HEK293T (cell line): Measurements from ENCODE around the gene MSH5.
"Not testable (repeated sequence)": the region's sequence is repeated elsewhere in the genome, so short reads cannot be mapped to it uniquely, and the experiment has no call there.

ENCODE experiments used
- CTCF ChIA-PET: fragments of 350-600 bp; formaldehyde crosslinking; extraction: SDS; loops from one replicate; lab custom pipeline; 2021; ENCODE audit warnings: antibody characterized with exemption, inconsistent platforms; lab: Yijun Ruan, JAX
- POLR2A ChIA-PET: fragments of 350-600 bp; formaldehyde crosslinking; extraction: SDS; loops from one replicate; lab custom pipeline; 2020; ENCODE audit warnings: antibody characterized with exemption, inconsistent platforms; lab: Yijun Ruan, JAX
- DNase-seq: peaks from one replicate; pipeline ENCODE4 v3.0.0; 2012; ENCODE audit warnings: mixed read lengths; ENCODE audit errors: extremely low spot score
- ARNT ChIP-seq: fragments of 450-650 bp; IDR thresholded peaks from 2 replicates; pipeline ENCODE4 v1.6.1; 2017; ENCODE audit warnings: mild to moderate bottlenecking
- BHLHE40 ChIP-seq: fragments of 450-650 bp; IDR thresholded peaks from 2 replicates; pipeline ENCODE4 v1.6.1; 2016; ENCODE audit warnings: mild to moderate bottlenecking, moderate library complexity, borderline replicate concordance
- CTBP1 ChIP-seq: fragments of 450-650 bp; IDR thresholded peaks from 2 replicates; pipeline ENCODE4 v1.6.1; 2016; ENCODE audit warnings: borderline replicate concordance
- ELF4 ChIP-seq: fragments of 450-650 bp; IDR thresholded peaks from 2 replicates; pipeline ENCODE4 v1.6.1; 2017; ENCODE audit warnings: antibody characterized with exemption
- FOXA1 ChIP-seq: fragments of 450-650 bp; IDR thresholded peaks from 2 replicates; pipeline ENCODE4 v1.6.1; 2016; ENCODE audit warnings: mild to moderate bottlenecking
- FOXK2 ChIP-seq: fragments of 450-650 bp; IDR thresholded peaks from 2 replicates; pipeline ENCODE4 v1.6.1; 2016; ENCODE audit warnings: mild to moderate bottlenecking
- FOXM1 ChIP-seq: fragments of 450-650 bp; IDR thresholded peaks from 2 replicates; pipeline ENCODE4 v1.6.1; 2017; ENCODE audit warnings: mild to moderate bottlenecking, borderline replicate concordance
- HDGF ChIP-seq: fragments of 450-650 bp; IDR thresholded peaks from 2 replicates; pipeline ENCODE4 v1.6.1; 2017; ENCODE audit warnings: antibody characterized with exemption, borderline replicate concordance
- L3MBTL2 ChIP-seq: fragments of 450-650 bp; conservative IDR thresholded peaks from 2 replicates; pipeline ENCODE4 v1.6.1; 2016; ENCODE audit warnings: mild to moderate bottlenecking
- LEF1 ChIP-seq: fragments of 450-650 bp; IDR thresholded peaks from 2 replicates; pipeline ENCODE4 v1.6.1; 2017; ENCODE audit warnings: mild to moderate bottlenecking, borderline replicate concordance
- NFRKB ChIP-seq: fragments of 450-650 bp; IDR thresholded peaks from 2 replicates; pipeline ENCODE4 v1.6.1; 2016; ENCODE audit warnings: mild to moderate bottlenecking, moderate library complexity
- SP1 ChIP-seq: fragments of 450-650 bp; IDR thresholded peaks from 2 replicates; pipeline ENCODE4 v1.6.1; 2017
- SUZ12 ChIP-seq: fragments of 450-650 bp; IDR thresholded peaks from 2 replicates; pipeline ENCODE4 v1.6.1; 2016; ENCODE audit warnings: mild to moderate bottlenecking
- TARDBP ChIP-seq: fragments of 450-650 bp; IDR thresholded peaks from 2 replicates; pipeline ENCODE4 v1.6.1; 2016
- ZNF384 ChIP-seq: fragments of 450-650 bp; IDR thresholded peaks from 2 replicates; pipeline ENCODE4 v1.6.1; 2016
- TF ChIP-seq, protein P1 (sequence below): fragments of 450-650 bp; IDR thresholded peaks from 2 replicates; pipeline ENCODE4 v1.6.1; 2016

MSH5 gene

GRCh38 chr6:31791324-31792089, 51.7 kb downstream of the MSH5 start:
- ChIA-PET POLR2A (interaction anchor here (0.6 to 2.2 kb wide), 10 partner anchors 10 to 249 kb away, joined by 3 to 15 read pairs (median 4); partner anchors contain the start of genes ABHD16A, CLIC1, DDX39B and HSPA1A), CTCF (interaction anchor here (0.5 to 1.9 kb wide), 15 partner anchors 11 to 420 kb away, joined by 3 to 15 read pairs (median 4); partner anchors contain the start of genes HSPA1A, HSPA1L, LSM2 and MSH5)
- peak; percentile 81 for DNase-seq
- TF ChIP-seq FOXA1: no peak
- TF ChIP-seq SUZ12: no peak
- TF ChIP-seq NFRKB: no peak
- TF ChIP-seq L3MBTL2: no peak
- no peak for TF ChIP-seq LEF1
- no peak for TF ChIP-seq ARNT
- no peak for TF ChIP-seq ZNF384
- TF ChIP-seq FOXK2: no peak
- no peak for TF ChIP-seq ELF4
- TF ChIP-seq, protein P1, sequence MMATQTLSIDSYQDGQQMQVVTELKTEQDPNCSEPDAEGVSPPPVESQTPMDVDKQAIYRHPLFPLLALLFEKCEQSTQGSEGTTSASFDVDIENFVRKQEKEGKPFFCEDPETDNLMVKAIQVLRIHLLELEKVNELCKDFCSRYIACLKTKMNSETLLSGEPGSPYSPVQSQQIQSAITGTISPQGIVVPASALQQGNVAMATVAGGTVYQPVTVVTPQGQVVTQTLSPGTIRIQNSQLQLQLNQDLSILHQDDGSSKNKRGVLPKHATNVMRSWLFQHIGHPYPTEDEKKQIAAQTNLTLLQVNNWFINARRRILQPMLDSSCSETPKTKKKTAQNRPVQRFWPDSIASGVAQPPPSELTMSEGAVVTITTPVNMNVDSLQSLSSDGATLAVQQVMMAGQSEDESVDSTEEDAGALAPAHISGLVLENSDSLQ: peak; percentile 60; the same call in 1 of the 2 replicates
- no peak for TF ChIP-seq CTBP1
- no peak for TF ChIP-seq BHLHE40
- 0 out of 2 replicates have a peak, but pooled peaks have one; percentile 44 for TF ChIP-seq HDGF
- TF ChIP-seq TARDBP: no peak
- TF ChIP-seq FOXM1: no peak
- no peak for TF ChIP-seq SP1

- CTCF ChIA-PET: interaction anchor here (0.6 to 1.9 kb wide), 7 partner anchors 11 to 420 kb away, joined by 3 to 15 read pairs (median 5); partner anchors contain the start of genes HSPA1A, HSPA1L, LSM2 and VWA7
- DNase-seq: no peak
- TF ChIP-seq FOXM1 (no peak), LEF1 (no peak), ZNF384 (no peak), SUZ12 (no peak), TARDBP (no peak), ARNT (no peak), FOXK2 (no peak)
- POLR2A ChIA-PET: interaction anchor here (0.6 to 2.2 kb wide), 7 partner anchors 14 to 89 kb away, joined by 3 to 15 read pairs (median 5); partner anchors contain the start of genes ABHD16A, CLIC1, HSPA1A and HSPA1B
Measured at GRCh38 chr6:31792090-31792374, 52.2 kb downstream of the MSH5 start.

DNA sequence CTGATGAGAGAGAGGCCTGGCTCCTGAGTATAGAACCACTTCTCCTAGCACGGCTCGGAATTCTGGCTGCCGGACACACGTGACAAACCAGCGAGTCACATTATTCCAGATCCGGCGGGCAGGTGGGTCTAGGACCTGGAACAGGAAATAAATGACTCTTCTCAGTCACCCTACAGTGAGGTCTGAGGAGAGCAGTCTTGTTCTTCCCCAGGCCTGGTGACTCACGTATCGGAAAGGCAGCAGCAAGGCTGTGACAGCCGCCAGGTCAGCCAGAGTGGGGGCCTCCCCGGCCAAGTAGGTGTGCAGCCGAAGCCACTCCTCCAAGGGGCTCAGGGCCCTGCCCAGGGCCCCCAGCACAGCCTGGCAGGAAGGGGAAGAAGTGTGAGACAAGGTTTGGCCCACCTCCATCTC, 53.0 kb downstream of the MSH5 start:
- DNase-seq: no peak
- CTCF ChIA-PET: no interaction called here
- TF ChIP-seq CTBP1: no peak
- TF ChIP-seq HDGF: no peak
- TF ChIP-seq BHLHE40: no peak
- no peak for TF ChIP-seq FOXM1
- no peak for TF ChIP-seq TARDBP
- POLR2A ChIA-PET: interaction anchor here (0.6 to 2.2 kb wide), 3 partner anchors 14 to 57 kb away, joined by 3 to 15 read pairs (median 5); partner anchors contain the start of genes CLIC1 and LSM2

DNA sequence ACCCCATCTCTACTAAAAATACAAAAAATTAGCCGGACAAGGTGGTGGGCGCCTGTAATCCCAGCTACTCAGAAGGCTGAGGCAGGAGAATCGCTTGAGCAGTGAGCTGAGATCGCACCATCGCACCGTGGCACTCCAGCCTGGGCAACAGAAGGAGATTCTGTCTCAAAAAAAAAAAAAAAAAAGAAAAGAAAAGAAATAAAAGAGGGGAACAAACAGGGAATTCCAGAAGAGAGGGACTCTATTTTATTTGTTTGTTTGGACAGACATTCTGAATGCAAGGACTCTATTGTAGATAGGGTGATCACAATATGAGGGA, 54.1 kb downstream of the MSH5 start:
- CTCF ChIA-PET: interaction anchor here (1.7 kb wide), 1 partner anchor 13 kb away, joined by 5 read pairs; the partner anchor contains the start of gene LSM2
- POLR2A ChIA-PET, DNase-seq: not testable (repeated sequence)

GRCh38 chr6:31794294-31794865, 54.6 kb downstream of the MSH5 start:
- TF ChIP-seq TARDBP: no peak
- POLR2A ChIA-PET: interaction anchor here (0.7 to 5.6 kb wide), 14 partner anchors 9 to 134 kb away, joined by 3 to 77 read pairs (median 8); partner anchors contain the start of genes C6orf47, DDAH2, HSPA1A and HSPA1B
- CTCF ChIA-PET: interaction anchor here (1.7 kb wide), 1 partner anchor 13 kb away, joined by 5 read pairs; the partner anchor contains the start of gene LSM2
- peak; percentile 17 for DNase-seq

GRCh38 chr6:31794866-31795615, 55.2 kb downstream of the MSH5 start:
- peak; percentile 64 for DNase-seq
- ChIA-PET POLR2A (interaction anchor here (0.7 to 5.6 kb wide), 17 partner anchors 8 to 155 kb away, joined by 3 to 77 read pairs (median 5); partner anchors contain the start of genes C6orf47, DDAH2, GPANK1 and HSPA1A), CTCF (interaction anchor here (1.1 to 1.7 kb wide), 2 partner anchors 12 to 92 kb away, joined by 3 to 5 read pairs; partner anchors contain the start of genes ABHD16A and LSM2)
- peak; percentile 88 for TF ChIP-seq L3MBTL2
- no peak for TF ChIP-seq ELF4
- TF ChIP-seq ARNT: no peak
- TF ChIP-seq FOXK2: no peak
- no peak for TF ChIP-seq SUZ12
- no peak for TF ChIP-seq HDGF
- TF ChIP-seq SP1: no peak
- TF ChIP-seq TARDBP: no peak
- no peak for TF ChIP-seq NFRKB
- no peak for TF ChIP-seq CTBP1
- TF ChIP-seq FOXM1: 0 out of 2 replicates have a peak, but pooled peaks have one; percentile 37
- no peak for TF ChIP-seq BHLHE40
- TF ChIP-seq, protein P1: no peak
